Subcutaneous abdominal adipose tissue (tissue), 5 donors: Measurements from ENCODE around the gene PPP1CB.

Source experiments
- H3K27ac ChIP-seq: one replicate; pipeline ENCODE4 v1.7.0; 2013; ENCODE audit warnings: low read depth, mild to moderate bottlenecking, inconsistent platforms, low read length, moderate library complexity
- H3K27me3 ChIP-seq, 5 donors: one replicate each; pipeline ENCODE4 v1.7.0; 2013; ENCODE audit warnings: low read length in 5 of 5, inconsistent platforms in 1 of 5; ENCODE audit not compliant: control insufficient read depth in 5 of 5, insufficient read depth in 4 of 5
- H3K36me3 ChIP-seq, 5 donors: one replicate each; pipeline ENCODE4 v1.7.0; 2013; ENCODE audit warnings: low read length in 5 of 5; ENCODE audit not compliant: control insufficient read depth in 5 of 5, insufficient read depth in 5 of 5
- H3K4me1 ChIP-seq, 5 donors: one replicate each; pipeline ENCODE4 v1.7.0; 2013; ENCODE audit warnings: low read length in 5 of 5, mild to moderate bottlenecking in 3 of 5, moderate library complexity in 1 of 5; ENCODE audit not compliant: control insufficient read depth in 5 of 5, insufficient read depth in 5 of 5
- H3K4me3 ChIP-seq, 5 donors: one replicate each; pipeline ENCODE4 v1.7.0; 2013; ENCODE audit warnings: low read length in 5 of 5, low read depth in 1 of 5
- H3K9ac ChIP-seq, 5 donors: one replicate each; pipeline ENCODE4 v1.7.0; 2013; ENCODE audit warnings: low read length in 5 of 5, mild to moderate bottlenecking in 4 of 5, moderate library complexity in 3 of 5
- H3K9me3 ChIP-seq, 5 donors: one replicate each; pipeline ENCODE4 v1.7.0; 2013; ENCODE audit warnings: low read length in 5 of 5; ENCODE audit not compliant: control insufficient read depth in 5 of 5
- donor health status: healthy.
- donor health status: healthy.
- donor health status: healthy.
- donor health status: healthy.
- donor health status: healthy.

Gene PPP1CB

DNA sequence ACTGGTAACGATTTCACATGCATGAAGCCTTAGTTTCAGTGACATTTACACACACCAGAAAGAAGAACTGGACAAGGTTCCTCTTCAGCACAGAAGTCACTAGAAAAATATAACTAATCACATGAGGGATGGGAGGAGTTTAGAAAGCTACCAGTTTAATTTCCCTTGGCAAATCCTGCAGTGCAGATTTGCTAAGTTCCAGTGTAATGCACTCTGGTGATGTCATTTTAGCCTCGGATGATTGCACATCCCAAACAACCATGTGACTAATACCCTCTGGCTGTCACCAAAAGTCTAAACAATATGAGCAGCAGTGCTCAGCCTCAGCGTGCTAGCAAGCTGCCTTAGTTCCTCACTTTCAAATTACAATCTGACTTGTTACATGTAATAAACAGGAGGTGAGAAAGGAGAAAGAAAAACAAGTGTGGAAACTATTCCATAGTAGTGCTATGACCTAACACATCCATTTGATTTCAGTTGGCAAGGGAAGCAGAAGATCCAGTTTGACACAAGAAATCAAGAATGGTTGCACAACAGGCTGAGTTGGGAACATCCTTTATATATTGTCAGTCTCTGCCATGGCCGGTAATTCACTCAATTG is 35.3 kb upstream of the PPP1CB start:
- H3K9ac ChIP-seq, result peak overlapping the region in 2 of 5 donors; percentile 64 to 85
- peaks cover 2 to 20% (median 12%) of the 10 kb centered on the region in 5 donors for H3K4me1 ChIP-seq
- H3K9me3 ChIP-seq, result no peaks in the 10 kb centered on the region
- H3K4me3 ChIP-seq, result peak overlapping the region in 2 of 5 donors; percentile 13 to 25
- no peaks in the 10 kb centered on the region for H3K27me3 ChIP-seq
- H3K27ac ChIP-seq, result peak overlapping the region; percentile 80
- H3K36me3 ChIP-seq, result no peaks in the 10 kb centered on the region

DNA sequence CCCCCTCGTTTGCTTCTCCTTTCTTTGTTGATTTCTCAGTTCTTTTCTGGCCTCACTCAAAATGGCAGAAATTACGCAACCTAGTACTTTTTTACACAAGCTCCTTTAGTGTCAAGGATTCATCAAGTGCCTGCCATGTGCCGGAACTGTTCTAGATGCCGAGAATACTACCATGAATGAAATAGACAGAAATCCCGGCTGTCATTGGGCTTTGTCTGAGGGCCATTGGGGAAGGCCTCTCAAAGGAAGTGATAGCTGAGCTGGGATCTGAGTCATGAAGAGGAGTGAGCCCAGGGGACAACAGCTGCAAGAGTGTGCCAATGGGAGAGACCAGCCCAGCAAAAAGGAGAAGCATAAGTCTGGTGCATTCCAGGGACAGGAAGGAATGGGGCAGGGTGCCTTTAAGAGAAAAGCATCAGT is 34.3 kb upstream of the PPP1CB start:
- peaks cover 2 to 22% (median 12%) of the 10 kb centered on the region in 5 donors for H3K4me1 ChIP-seq
- H3K9ac ChIP-seq, result peak overlapping the region in 2 of 5 donors; percentile 56 to 85

DNA sequence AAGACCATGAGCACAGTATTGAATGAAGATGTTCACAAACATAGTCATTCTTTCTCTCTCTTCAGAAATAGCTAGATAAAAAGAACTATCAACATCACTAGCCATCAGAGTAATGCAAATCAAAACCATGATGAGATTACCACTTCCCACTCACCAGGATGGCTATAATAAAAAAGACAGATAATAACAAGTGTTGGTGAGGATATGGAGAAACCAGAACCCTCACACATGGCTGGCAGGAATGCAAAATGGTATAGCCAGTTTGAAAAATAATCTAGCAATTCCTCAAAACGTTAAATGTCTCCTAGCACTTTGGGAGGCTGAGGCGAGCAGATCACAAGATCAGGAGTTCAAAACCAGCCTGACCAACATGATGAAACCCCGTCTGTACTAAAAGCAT is 31.3 kb upstream of the PPP1CB start:
- Histone ChIP-seq H3K9ac (no peak overlapping the region), H3K4me3 (no peak overlapping the region), H3K36me3 (no peaks in the 10 kb centered on the region), H3K9me3 (no peaks in the 10 kb centered on the region), H3K4me1 (peaks cover 2 to 22% (median 12%) of the 10 kb centered on the region in 5 donors), H3K27me3 (no peaks in the 10 kb centered on the region), H3K27ac (no peak overlapping the region)

More for the DNA sequence above, 34.3 kb upstream of the PPP1CB start:
- peak overlapping the region; percentile 80 for H3K27ac ChIP-seq
- no peaks in the 10 kb centered on the region for H3K27me3 ChIP-seq
- no peaks in the 10 kb centered on the region for H3K36me3 ChIP-seq
- H3K9me3 ChIP-seq, result no peaks in the 10 kb centered on the region
- peak overlapping the region in 1 of 5 donors; percentile 0 for H3K4me3 ChIP-seq

DNA sequence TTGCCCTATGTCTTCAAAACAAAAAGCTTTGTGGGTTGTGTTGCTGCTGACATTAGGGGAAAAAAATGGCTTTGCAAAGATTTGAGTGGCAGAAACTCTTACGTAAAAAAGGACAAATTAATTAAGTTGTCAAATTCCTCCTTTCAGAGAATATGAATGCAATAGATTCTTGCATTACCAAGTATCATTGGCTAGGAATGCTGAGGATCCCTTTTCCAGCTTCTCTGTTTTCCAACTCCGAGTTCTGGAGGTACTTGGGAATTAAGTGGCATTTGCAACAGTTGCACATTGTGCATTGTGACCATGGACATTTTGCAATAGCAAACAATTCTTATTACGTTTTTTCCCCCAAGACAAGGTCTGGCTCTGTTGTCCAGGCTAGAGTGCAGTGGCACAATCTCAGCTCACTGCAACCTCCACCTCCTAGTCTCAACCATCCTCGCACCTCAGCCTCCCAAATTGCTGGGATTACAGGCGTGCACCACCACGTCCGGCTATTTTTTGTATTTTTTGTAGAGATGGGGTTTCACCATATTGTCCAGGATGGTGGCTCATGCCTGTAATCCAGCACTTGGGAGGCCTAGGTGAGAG is 29.9 kb upstream of the PPP1CB start:
- no peaks in the 10 kb centered on the region for H3K9me3 ChIP-seq
- H3K27me3 ChIP-seq, result no peaks in the 10 kb centered on the region
- H3K4me3 ChIP-seq, result no peak overlapping the region
- H3K27ac ChIP-seq, result no peak overlapping the region
- H3K4me1 ChIP-seq, result peaks cover 0 to 13% (median 5%) of the 10 kb centered on the region in 5 donors
- no peak overlapping the region for H3K9ac ChIP-seq
- no peaks in the 10 kb centered on the region for H3K36me3 ChIP-seq

DNA sequence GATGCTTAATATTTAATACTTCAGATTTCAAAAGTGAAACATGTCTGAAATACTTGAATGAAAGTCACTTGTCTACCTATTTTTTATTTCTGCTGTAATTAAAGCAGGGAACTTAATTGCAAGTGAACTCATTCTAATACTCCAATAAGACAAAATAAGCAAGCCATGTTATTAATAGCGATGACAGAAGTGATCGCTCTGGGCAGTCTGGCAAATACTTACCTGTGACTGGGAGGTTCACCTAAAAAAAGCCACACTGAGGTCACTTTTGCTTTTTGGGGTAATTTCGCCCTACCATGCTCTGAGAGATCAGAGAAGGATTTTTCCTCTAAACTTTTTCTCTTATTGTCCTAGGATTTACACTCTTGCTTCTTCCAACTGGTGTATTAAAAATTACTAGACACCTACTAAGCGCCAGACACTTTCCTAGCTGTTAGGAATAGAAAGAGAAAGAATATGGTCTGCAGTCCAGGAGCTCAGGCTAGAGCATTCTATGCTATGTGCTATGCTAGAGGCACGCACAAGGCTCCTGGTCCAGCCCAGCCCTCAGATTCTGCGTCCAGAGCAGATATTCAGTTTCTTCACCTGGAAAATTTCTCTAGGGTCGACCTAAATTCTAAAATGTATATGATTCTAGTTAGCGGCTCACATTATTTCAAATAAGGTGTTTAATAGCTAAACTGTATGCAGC is 26.5 kb upstream of the PPP1CB start:
- no peaks in the 10 kb centered on the region for H3K9me3 ChIP-seq
- no peak overlapping the region for H3K9ac ChIP-seq
- H3K4me3 ChIP-seq, result no peak overlapping the region
- no peaks in the 10 kb centered on the region for H3K27me3 ChIP-seq
- no peak overlapping the region for H3K27ac ChIP-seq
- no peaks in the 10 kb centered on the region for H3K36me3 ChIP-seq
- H3K4me1 ChIP-seq, result peaks cover 0 to 3% (median 0%) of the 10 kb centered on the region in 5 donors

DNA sequence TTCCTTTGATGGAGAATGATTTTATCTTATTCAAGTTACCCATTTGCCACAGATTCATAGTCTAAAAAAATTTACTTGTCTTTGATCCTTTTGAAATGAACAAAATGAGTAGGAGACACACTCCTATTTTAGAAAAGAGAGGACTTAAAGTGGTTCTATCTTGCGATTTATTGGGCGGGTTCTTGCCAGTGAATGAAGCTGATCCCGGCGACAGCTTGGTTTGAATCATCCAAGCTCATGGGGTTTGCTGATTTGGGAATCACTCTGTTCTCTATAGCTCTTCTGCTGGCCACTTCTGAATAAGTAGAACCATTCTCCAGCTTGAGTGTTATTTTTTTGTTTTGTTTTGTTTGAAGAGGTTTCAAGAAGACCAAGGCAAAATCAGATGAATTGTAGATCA is 25.5 kb upstream of the PPP1CB start:
- Histone ChIP-seq H3K9me3 (no peaks in the 10 kb centered on the region), H3K36me3 (no peaks in the 10 kb centered on the region), H3K27ac (no peak overlapping the region), H3K4me1 (peaks cover 0 to 3% (median 0%) of the 10 kb centered on the region in 5 donors), H3K27me3 (no peaks in the 10 kb centered on the region), H3K4me3 (no peak overlapping the region), H3K9ac (no peak overlapping the region)

DNA sequence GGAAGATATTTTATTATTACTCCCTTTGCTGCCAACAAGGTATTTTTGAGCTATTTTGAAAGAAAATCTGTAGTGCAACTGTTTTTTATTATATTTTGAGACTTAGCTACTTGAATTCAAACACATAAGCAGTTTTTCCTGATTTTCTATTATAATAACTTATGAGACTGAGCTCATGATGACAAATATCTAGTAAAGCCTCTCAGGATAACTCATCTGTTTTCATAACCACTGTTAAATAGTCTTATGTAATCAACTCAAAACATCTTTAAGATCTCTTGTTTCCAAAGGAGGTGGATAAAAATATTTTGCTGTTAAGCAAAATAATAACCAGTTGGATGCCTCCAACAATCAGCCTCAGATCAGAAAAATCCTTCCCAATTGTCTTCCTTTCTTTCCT is 21.9 kb upstream of the PPP1CB start:
- no peaks in the 10 kb centered on the region for H3K9me3 ChIP-seq
- H3K36me3 ChIP-seq, result no peaks in the 10 kb centered on the region
- no peak overlapping the region for H3K27ac ChIP-seq

DNA sequence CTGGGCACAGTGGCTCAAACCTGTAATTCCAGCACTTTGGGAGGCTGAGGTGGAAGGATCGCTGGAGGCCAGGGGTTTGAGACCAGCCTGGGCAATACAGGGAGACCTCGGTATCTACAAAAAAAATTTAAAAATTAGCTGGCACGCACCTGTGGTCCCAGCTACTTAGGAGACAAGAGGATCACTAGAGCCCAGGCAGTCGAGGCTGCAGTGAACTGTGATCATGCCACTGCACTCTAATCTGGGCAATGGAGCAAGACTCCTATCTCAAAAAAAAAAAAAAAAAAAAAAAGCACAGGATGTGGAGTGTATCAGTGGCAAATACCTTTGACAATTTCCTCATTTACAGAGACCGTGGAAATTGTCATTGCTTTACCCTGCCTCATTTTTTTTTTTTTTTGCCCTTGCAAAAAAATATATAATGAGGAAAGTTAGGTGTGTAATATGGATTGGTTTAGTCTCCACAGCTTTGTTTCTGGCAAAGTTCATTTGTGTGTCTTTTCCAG is 20.9 kb upstream of the PPP1CB start:
- Histone ChIP-seq H3K27me3 (no peaks in the 10 kb centered on the region), H3K36me3 (no peaks in the 10 kb centered on the region), H3K4me1 (peaks cover 0 to 3% (median under 1%) of the 10 kb centered on the region in 5 donors), H3K27ac (no peak overlapping the region), H3K9me3 (no peaks in the 10 kb centered on the region), H3K4me3 (no peak overlapping the region), H3K9ac (no peak overlapping the region)

More for the DNA sequence above, 21.9 kb upstream of the PPP1CB start:
- H3K9ac ChIP-seq, result no peak overlapping the region
- H3K4me1 ChIP-seq, result no peaks in the 10 kb centered on the region
- no peak overlapping the region for H3K4me3 ChIP-seq
- H3K27me3 ChIP-seq, result no peaks in the 10 kb centered on the region

DNA sequence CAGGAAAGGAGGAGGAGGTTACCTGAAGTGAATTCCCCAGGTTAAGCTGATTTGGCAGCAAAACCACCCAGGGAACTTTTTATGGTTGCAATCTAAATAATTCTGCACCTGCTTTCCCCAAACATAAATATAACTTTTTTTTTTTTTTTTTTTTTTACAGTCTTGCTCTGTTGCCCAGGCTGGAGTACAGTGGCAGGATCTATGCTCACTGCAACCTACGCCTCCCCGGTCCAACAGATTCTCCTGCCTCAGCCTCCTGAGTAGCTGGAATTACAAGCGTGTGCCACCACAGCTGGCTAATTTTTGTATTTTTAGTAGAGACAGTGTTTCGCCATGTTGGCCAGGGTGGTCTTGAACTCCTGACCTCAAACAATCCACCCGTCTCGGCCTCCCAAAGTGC is 16.1 kb upstream of the PPP1CB start:
- peaks cover 3 to 14% (median 7%) of the 10 kb centered on the region in 5 donors for H3K4me1 ChIP-seq
- H3K27ac ChIP-seq, result peak overlapping the region; percentile 23

DNA sequence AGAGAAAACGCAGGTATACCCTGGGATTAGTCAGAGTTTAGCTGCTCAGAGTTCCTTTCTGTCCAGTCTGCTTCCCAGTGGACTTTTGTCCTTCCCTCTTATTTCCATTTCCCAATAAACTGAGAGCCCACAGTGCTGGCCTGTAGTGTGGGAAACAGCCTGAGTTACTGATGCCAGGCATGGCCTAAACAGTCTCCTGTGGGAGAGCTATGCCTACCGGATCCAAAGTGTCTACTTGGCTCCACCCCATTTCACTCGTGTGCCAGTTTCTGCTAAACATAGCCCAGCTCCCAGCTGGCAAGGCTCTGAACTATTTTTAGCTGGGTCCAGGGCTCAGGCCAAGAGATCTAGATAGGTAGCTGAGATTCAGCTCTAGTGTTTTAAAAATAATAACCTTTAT is 15.6 kb upstream of the PPP1CB start:
- Histone ChIP-seq H3K27ac (peak overlapping the region; percentile 23), H3K9me3 (peaks cover 2 to 7% (median 6%) of the 10 kb centered on the region in 5 donors), H3K4me1 (peaks cover 3 to 14% (median 7%) of the 10 kb centered on the region in 5 donors), H3K27me3 (no peaks in the 10 kb centered on the region), H3K4me3 (no peak overlapping the region), H3K9ac (no peak overlapping the region), H3K36me3 (no peaks in the 10 kb centered on the region)

More for the DNA sequence above, 16.1 kb upstream of the PPP1CB start:
- Histone ChIP-seq H3K4me3 (no peak overlapping the region), H3K27me3 (no peaks in the 10 kb centered on the region), H3K9me3 (peaks cover 2 to 7% (median 6%) of the 10 kb centered on the region in 5 donors), H3K9ac (no peak overlapping the region), H3K36me3 (no peaks in the 10 kb centered on the region)
